ENCODE results near the gene EYA4.

The EYA4 gene

DNA sequence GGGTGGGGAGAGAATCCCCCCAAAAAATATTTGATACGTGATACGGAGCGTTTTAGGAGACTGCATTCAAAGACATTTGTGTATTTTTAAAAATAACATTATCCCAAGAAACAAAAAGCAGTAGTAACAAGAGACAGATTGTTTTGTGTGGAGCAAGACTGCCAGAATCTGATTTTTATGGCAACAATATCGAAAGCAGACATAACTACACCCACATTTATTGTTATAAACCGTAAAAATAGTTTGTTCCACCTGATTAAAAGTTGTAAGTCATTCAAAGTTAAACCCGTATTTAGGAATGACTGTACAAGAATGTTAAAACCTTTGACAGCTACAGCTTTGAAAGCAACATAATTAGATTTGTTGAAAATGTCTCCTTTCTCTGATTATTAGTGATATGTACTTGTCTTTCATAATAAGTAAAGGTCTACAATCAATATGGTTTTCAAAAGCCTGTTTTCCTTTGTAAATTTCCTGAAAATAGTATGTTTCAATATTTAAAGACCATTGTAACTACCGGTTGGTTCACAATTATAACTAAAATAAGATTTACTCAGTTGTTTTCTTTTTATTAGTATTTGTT lies 2.7 kb downstream of the EYA4 start:
- DNase-seq (ENCODE audit: low spot score), result no peak
- TF ChIP-seq, protein P1, sequence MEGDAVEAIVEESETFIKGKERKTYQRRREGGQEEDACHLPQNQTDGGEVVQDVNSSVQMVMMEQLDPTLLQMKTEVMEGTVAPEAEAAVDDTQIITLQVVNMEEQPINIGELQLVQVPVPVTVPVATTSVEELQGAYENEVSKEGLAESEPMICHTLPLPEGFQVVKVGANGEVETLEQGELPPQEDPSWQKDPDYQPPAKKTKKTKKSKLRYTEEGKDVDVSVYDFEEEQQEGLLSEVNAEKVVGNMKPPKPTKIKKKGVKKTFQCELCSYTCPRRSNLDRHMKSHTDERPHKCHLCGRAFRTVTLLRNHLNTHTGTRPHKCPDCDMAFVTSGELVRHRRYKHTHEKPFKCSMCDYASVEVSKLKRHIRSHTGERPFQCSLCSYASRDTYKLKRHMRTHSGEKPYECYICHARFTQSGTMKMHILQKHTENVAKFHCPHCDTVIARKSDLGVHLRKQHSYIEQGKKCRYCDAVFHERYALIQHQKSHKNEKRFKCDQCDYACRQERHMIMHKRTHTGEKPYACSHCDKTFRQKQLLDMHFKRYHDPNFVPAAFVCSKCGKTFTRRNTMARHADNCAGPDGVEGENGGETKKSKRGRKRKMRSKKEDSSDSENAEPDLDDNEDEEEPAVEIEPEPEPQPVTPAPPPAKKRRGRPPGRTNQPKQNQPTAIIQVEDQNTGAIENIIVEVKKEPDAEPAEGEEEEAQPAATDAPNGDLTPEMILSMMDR (IDR thresholded peaks at IDR 0.05; ENCODE audit: extremely low read depth, missing control alignments), result no peak

DNA sequence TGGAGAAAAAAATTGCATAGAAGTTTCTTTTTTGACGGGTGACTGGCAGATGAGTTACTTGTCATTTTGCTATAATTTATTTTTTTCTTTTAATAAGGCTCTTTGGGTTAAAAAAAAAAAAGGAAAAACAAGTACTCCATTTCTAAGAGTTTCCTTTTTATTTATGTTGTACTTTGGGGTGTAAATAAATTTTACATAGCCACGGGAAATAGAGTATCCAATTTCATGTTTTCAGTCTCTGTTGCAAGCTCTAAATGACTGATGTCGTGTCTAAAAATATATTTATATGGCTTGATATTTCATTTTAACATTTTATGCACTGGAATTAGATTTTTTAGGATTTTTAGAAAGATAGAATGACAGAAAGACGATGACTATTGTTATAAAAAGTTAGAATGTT lies 3.4 kb downstream of the EYA4 start:
- TF ChIP-seq, protein P1 (IDR thresholded peaks at IDR 0.05; ENCODE audit: extremely low read depth, missing control alignments), result no peak
- no peak for DNase-seq (ENCODE audit: low spot score)

DNA sequence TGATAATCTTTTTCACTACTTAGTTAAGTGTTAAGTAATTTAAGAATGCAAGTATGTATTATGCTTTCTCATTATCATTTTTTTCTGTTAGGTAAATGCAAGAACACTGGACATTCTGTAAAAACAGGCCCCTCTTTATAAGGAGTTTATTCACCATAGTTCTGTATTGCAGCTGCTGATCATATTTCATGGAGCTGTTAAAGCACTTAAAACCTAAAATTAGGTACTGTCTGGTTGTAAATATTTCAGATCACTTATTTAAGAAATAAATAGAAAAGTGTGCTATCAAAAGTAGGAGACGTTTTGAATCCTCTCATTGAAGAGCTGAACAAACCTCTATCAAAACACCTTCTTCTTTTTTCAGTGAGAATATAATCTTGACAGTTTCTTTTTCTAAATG lies 3.9 kb downstream of the EYA4 start:
- no peak for DNase-seq (ENCODE audit: low spot score)

DNA sequence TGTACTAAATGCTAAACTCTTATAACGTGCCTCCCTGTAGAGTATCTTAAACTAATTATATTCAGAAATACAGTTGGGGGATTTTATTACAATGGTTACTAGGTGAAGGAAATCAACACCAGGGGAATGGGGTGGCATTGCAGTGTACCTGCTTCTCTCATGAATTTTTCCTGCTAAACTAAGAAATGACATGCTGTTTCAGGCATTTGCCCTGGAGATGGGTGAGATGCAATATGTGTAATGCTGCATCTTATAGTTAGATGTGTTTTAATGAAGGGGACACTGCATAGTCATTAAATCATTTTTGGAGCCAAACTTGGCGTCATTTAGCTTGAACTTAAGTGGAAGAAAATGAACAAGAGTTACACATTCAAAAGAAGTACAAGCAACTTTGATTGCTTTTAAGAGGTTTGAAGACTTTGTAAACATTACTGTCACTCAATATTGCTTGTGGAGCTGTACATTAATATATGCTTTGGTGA lies 4.3 kb downstream of the EYA4 start:
- TF ChIP-seq, protein P1 (IDR thresholded peaks at IDR 0.05; ENCODE audit: extremely low read depth, missing control alignments), result no peak
- no peak for DNase-seq (ENCODE audit: low spot score)

More for the DNA sequence above, 3.9 kb downstream of the EYA4 start:
- TF ChIP-seq, protein P1 (IDR thresholded peaks at IDR 0.05; ENCODE audit: extremely low read depth, missing control alignments), result no peak

DNA sequence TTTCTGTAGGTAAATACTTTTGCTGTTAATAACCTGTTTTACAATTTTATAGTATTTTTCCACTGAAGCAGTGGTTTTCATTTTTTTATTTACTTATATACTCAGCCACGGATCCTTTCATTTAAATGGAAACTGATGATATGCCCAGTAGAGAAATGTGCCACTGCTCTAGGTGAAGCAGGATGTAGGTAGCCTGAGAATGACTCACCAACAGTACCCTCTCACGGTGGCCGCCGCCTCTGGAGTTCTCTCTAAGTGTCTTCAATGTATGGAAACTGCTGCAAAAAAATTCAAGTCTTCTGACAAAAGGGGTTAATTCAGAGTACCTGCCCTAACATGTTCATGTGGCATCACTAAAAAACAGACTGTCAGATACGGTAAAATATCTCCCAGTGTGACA lies 6.4 kb downstream of the EYA4 start:
- TF ChIP-seq, protein P1 (IDR thresholded peaks at IDR 0.05; ENCODE audit: extremely low read depth, missing control alignments), result no peak
- no peak for DNase-seq (ENCODE audit: low spot score)

DNA sequence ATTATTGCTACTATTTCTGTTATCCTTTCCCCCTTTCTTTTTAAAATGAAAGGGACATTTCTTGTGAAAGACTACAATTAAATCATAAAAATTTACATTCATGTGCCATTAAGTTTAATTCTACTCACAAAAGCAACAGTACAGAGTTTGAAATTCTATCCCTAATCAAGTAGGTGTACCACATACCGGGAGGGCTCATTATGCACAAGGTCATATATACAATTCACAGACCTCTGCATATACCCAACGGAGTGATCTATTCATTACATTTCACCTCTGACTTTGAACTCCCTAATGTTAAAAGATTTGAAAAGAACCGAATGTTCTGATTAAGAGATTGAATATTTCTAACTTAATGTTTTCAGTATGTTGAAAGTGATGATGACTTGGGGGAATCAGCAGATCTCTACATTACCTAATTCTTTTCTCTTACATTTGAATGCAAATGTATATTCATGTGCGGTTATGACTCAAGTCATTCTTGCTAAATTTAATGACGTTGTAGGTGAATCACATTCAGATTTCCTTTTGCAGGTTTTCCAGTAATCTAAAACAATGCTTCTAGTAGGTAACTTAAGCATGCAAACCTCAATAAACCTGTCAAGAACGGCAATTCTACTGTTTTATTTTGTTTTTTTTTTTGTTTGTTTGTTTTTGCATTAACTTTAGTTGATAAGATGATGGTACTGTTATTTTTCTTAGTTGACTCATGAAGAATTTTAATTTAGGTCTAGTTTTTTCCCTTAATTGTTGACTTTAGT lies 7.3 kb downstream of the EYA4 start:
- no peak for DNase-seq (ENCODE audit: low spot score)
- TF ChIP-seq, protein P1 (IDR thresholded peaks at IDR 0.05; ENCODE audit: extremely low read depth, missing control alignments), result no peak

DNA sequence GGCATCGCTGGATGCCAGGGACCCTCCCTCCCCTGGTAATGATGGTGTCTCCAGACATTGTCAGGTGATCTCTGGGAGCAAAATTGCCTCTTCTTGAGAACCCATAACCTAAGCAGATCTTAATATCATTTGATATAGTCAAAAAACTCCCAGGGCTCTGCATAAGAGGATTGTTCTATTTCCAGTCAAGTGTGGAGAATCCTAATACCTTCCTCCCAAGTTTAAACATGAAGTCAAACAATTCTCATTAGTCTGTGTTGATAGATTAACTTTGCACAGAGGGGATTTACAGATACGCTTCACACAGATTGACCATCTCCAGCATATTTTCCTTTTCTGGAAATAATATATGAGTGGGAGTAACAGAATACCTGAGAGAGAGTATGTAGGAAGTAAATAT lies 10.5 kb downstream of the EYA4 start:
- TF ChIP-seq, protein P1 (IDR thresholded peaks at IDR 0.05; ENCODE audit: extremely low read depth, missing control alignments), result no peak
- no peak for DNase-seq (ENCODE audit: low spot score)
